ENCODE measurements around the gene RGS10. TPM values are rescaled to one million over a fixed set of nuclear protein-coding genes. Genes with fewer than 3 reads are reported as not detected.

The RGS10 gene
- total RNA-seq, 4 donors from 2014 or later: 18.6 to 32.6 (median 28.4) TPM

- TF ChIP-seq, protein P1, sequence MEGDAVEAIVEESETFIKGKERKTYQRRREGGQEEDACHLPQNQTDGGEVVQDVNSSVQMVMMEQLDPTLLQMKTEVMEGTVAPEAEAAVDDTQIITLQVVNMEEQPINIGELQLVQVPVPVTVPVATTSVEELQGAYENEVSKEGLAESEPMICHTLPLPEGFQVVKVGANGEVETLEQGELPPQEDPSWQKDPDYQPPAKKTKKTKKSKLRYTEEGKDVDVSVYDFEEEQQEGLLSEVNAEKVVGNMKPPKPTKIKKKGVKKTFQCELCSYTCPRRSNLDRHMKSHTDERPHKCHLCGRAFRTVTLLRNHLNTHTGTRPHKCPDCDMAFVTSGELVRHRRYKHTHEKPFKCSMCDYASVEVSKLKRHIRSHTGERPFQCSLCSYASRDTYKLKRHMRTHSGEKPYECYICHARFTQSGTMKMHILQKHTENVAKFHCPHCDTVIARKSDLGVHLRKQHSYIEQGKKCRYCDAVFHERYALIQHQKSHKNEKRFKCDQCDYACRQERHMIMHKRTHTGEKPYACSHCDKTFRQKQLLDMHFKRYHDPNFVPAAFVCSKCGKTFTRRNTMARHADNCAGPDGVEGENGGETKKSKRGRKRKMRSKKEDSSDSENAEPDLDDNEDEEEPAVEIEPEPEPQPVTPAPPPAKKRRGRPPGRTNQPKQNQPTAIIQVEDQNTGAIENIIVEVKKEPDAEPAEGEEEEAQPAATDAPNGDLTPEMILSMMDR (IDR thresholded peaks at IDR 0.05): no peak
- TF ChIP-seq EP300 (IDR thresholded peaks at IDR 0.05) (no peak), POLR2A (IDR thresholded peaks at IDR 0.05) (no peak)
- Histone ChIP-seq H3K27me3 (no peaks in the 10 kb centered on the region), H3K27ac (no peak overlapping the region), H3K9me3 (no peaks in the 10 kb centered on the region), H3K4me3 (no peak overlapping the region), H3K4me1 (peaks cover 0 to 5% (median 2%) of the 10 kb centered on the region in 4 donors), H3K36me3 (no peaks in the 10 kb centered on the region)
- 35 to 36% methylated on average over 6 of the region's 6 CpGs for WGBS, 2 donors
- no peak for DNase-seq (ENCODE audit: low spot score in 2 of 2)
Measured at GRCh38 chr10:119478811-119479341, 63.6 kb downstream of the RGS10 start.

GRCh38 chr10:119478111-119478802, 64.3 kb downstream of the RGS10 start:
- Histone ChIP-seq H3K36me3 (no peaks in the 10 kb centered on the region), H3K27ac (no peak overlapping the region), H3K4me3 (no peak overlapping the region), H3K9me3 (no peaks in the 10 kb centered on the region), H3K27me3 (no peaks in the 10 kb centered on the region), H3K4me1 (peaks cover 0 to 5% (median 2%) of the 10 kb centered on the region in 4 donors)
- WGBS, 2 donors: 46 to 51% methylated on average over 8 of the region's 8 CpGs
- TF ChIP-seq EP300 (IDR thresholded peaks at IDR 0.05) (no peak), POLR2A (IDR thresholded peaks at IDR 0.05) (no peak)
- TF ChIP-seq, protein P1 (IDR thresholded peaks at IDR 0.05): no peak
- DNase-seq (ENCODE audit: low spot score in 2 of 2): no peak

GRCh38 chr10:119477444-119477843, 65.1 kb downstream of the RGS10 start:
- no peaks in the 10 kb centered on the region for H3K27me3 ChIP-seq
- 66 to 68% methylated on average over 3 of the region's 3 CpGs for whole genome bisulfite sequencing, 2 donors
- no peaks in the 10 kb centered on the region for H3K9me3 ChIP-seq
- H3K4me1 ChIP-seq: peaks cover 0 to 5% (median 2%) of the 10 kb centered on the region in 4 donors
- no peaks in the 10 kb centered on the region for H3K36me3 ChIP-seq
- no peak for DNase-seq (ENCODE audit: low spot score in 2 of 2)
- TF ChIP-seq, protein P1 (IDR thresholded peaks at IDR 0.05): no peak
- no peak for TF ChIP-seq EP300 (IDR thresholded peaks at IDR 0.05)
- no peak for TF ChIP-seq POLR2A (IDR thresholded peaks at IDR 0.05)
- H3K27ac ChIP-seq: no peak overlapping the region
- H3K4me3 ChIP-seq: no peak overlapping the region

- H3K27me3 ChIP-seq: no peaks in the 10 kb centered on the region
- no peak overlapping the region for H3K4me3 ChIP-seq
- H3K4me1 ChIP-seq: peaks cover 0 to 9% (median 2%) of the 10 kb centered on the region in 4 donors
- peaks cover 0 to under 1% (median 0%) of the 10 kb centered on the region in 4 donors for H3K9me3 ChIP-seq
- DNase-seq (ENCODE audit: low spot score in 2 of 2): no peak
- no peak overlapping the region for H3K27ac ChIP-seq
- TF ChIP-seq POLR2A (IDR thresholded peaks at IDR 0.05): no peak
- TF ChIP-seq, protein P1 (IDR thresholded peaks at IDR 0.05): no peak
- no peak for TF ChIP-seq EP300 (IDR thresholded peaks at IDR 0.05)
- 84 to 85% methylated on average over 8 to 10 of the region's 10 CpGs for WGBS, 2 donors
- no peaks in the 10 kb centered on the region for H3K36me3 ChIP-seq
Measured at GRCh38 chr10:119474606-119475005, 67.9 kb downstream of the RGS10 start.

DNA sequence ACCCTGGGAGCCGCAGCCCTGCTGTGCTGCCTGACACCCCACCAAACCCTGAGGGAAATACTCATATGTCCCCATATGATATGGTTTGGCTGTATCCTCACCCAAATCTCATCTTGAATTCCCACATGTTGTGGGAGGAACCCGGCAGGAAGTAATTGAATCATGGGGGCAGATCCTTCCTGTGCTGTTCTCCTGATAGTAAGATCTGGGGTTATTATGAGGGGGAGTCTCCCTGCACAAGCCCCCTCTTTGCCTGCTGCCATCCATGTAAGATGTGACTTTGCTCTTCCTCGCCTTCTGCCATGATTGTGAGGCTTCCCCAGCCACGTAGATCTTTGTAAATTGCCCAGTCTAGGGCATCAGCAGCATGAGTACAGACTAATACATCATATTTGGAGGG, 68.7 kb downstream of the RGS10 start:
- Histone ChIP-seq H3K27me3 (no peaks in the 10 kb centered on the region), H3K36me3 (no peaks in the 10 kb centered on the region), H3K27ac (no peak overlapping the region), H3K9me3 (peaks cover 0 to 4% (median 0%) of the 10 kb centered on the region in 4 donors), H3K4me3 (no peak overlapping the region), H3K4me1 (peaks cover 0 to 6% (median 2%) of the 10 kb centered on the region in 4 donors)
- WGBS, 2 donors: 84 to 92% methylated on average over 4 of the region's 4 CpGs
- no peak for DNase-seq (ENCODE audit: low spot score in 2 of 2)
- TF ChIP-seq POLR2A (IDR thresholded peaks at IDR 0.05) (no peak), EP300 (IDR thresholded peaks at IDR 0.05) (no peak)
- TF ChIP-seq, protein P1 (IDR thresholded peaks at IDR 0.05): no peak

All from tibial nerve (tissue), 4 donors.